DOHH2 (cell line): ENCODE results near the gene FBLN1.

ENCODE experiments used
- H3F3A ChIP-seq: fragments of 200-600 bp; sonication (generic), shearing (Covaris generic); 2 replicates; pipeline ENCODE4 v1.6.0; 2016; ENCODE audit warnings: antibody characterized with exemption, mild to moderate bottlenecking; ENCODE audit not compliant: control insufficient read depth, insufficient read depth
- H3K27ac ChIP-seq: fragments of 200-600 bp; sonication (generic); 2 replicates; pipeline ENCODE4 v1.5.1; 2014; ENCODE audit warnings: low read depth, mild to moderate bottlenecking, low read length, moderate library complexity
- H3K27me3 ChIP-seq: fragments of 200-600 bp; sonication (generic); 2 replicates; pipeline ENCODE4 v1.6.1; 2014; ENCODE audit warnings: mild to moderate bottlenecking, low read length, mixed read lengths; ENCODE audit not compliant: control insufficient read depth
- H3K36me3 ChIP-seq: fragments of 200-600 bp; sonication (generic); 2 replicates; pipeline ENCODE4 v1.6.1; 2014; ENCODE audit warnings: mild to moderate bottlenecking, low read length, moderate library complexity, mixed read lengths; ENCODE audit not compliant: control insufficient read depth
- H3K4me1 ChIP-seq: fragments of 200-600 bp; sonication (generic); 2 replicates; pipeline ENCODE4 v1.6.1; 2014; ENCODE audit warnings: mild to moderate bottlenecking, low read length, mixed read lengths; ENCODE audit not compliant: control insufficient read depth
- H3K4me2 ChIP-seq: fragments of 200-600 bp; sonication (generic); 2 replicates; pipeline ENCODE4 v1.6.0; 2014; ENCODE audit warnings: mild to moderate bottlenecking, low read length, moderate library complexity
- H3K4me3 ChIP-seq: fragments of 200-600 bp; sonication (generic); 2 replicates; pipeline ENCODE4 v1.5.1; 2014; ENCODE audit warnings: mild to moderate bottlenecking, low read length, mixed read lengths
- H3K79me2 ChIP-seq: fragments of 200-600 bp; sonication (generic); 2 replicates; pipeline ENCODE4 v1.6.1; 2014; ENCODE audit warnings: mild to moderate bottlenecking, low read length, mixed read lengths; ENCODE audit not compliant: control insufficient read depth
- H3K9me2 ChIP-seq: fragments of 200-600 bp; sonication (generic); replicated peaks from 2 replicates; pipeline ENCODE4 v1.6.1; 2014; ENCODE audit warnings: mild to moderate bottlenecking, low read length, mixed read lengths; ENCODE audit not compliant: control insufficient read depth
- H3K9me3 ChIP-seq: fragments of 200-600 bp; sonication (generic); 2 replicates; pipeline ENCODE4 v1.6.1; 2014; ENCODE audit warnings: antibody characterized with exemption, low read length, mixed read lengths; ENCODE audit not compliant: control insufficient read depth, insufficient read depth
- H4K20me1 ChIP-seq: fragments of 200-600 bp; sonication (generic); 2 replicates; pipeline ENCODE4 v1.6.0; 2014; ENCODE audit warnings: low read depth, mild to moderate bottlenecking, antibody characterized with exemption, low read length, moderate library complexity; ENCODE audit not compliant: control insufficient read depth, insufficient read depth
- CTCF ChIP-seq: fragments of 200-600 bp; sonication (generic); IDR thresholded peaks from one replicate; pipeline ENCODE4 v1.5.1; 2014; ENCODE audit warnings: antibody characterized with exemption, mild to moderate bottlenecking, low read depth, low read length; ENCODE audit not compliant: poor library complexity, severe bottlenecking
- EZH2phosphoT487 ChIP-seq: fragments of 200-600 bp; sonication (generic); IDR thresholded peaks from 2 replicates; pipeline ENCODE4 v1.6.1; 2017; ENCODE audit warnings: borderline replicate concordance, mild to moderate bottlenecking, antibody characterized with exemption, low read length, moderate library complexity, mixed read lengths

Gene FBLN1

GRCh38 chr22:45521178-45521577 is 18.5 kb downstream of the FBLN1 start:
- Histone ChIP-seq H3K4me3 (no peak overlapping the region), H3K4me1 (no peaks in the 10 kb centered on the region), H3K36me3 (no peaks in the 10 kb centered on the region), H3K4me2 (no peak overlapping the region), H4K20me1 (no peaks in the 10 kb centered on the region), H3K27me3 (peaks cover 10% of the 10 kb centered on the region), H3F3A (no peaks in the 10 kb centered on the region), H3K9me3 (no peaks in the 10 kb centered on the region), H3K27ac (no peak overlapping the region), H3K79me2 (no peaks in the 10 kb centered on the region), H3K9me2 (no peaks in the 10 kb centered on the region)
- TF ChIP-seq EZH2phosphoT487 (no peak), CTCF (no peak)

DNA sequence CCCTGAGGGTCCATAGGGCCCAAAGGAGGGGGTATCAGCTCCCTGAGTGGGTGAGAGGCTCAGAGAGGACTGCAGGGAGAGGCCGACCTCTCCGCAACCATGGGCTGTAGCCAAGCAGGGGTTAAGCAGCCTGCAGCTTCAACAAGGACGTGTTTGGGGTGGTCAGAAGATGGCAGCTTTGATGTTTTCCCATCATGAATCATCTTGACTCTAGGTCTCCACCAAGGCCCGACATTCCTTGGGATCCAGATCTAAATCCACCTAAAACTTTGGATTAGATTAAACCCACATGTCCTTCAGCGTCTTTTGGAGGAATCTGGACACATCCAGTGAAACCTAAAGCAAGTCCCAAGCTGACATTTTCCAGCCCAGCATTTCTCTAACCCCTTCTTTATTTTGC is 19.8 kb downstream of the FBLN1 start:
- peaks cover 12% of the 10 kb centered on the region for H3K27me3 ChIP-seq
- no peak overlapping the region for H3K27ac ChIP-seq
- no peaks in the 10 kb centered on the region for H3K36me3 ChIP-seq
- no peaks in the 10 kb centered on the region for H3K4me1 ChIP-seq
- H3K4me3 ChIP-seq = no peak overlapping the region
- TF ChIP-seq CTCF (no peak), EZH2phosphoT487 (no peak)
- no peaks in the 10 kb centered on the region for H3K9me2 ChIP-seq
- no peaks in the 10 kb centered on the region for H3F3A ChIP-seq
- no peak overlapping the region for H3K4me2 ChIP-seq
- H3K79me2 ChIP-seq = no peaks in the 10 kb centered on the region
- H4K20me1 ChIP-seq = no peaks in the 10 kb centered on the region
- H3K9me3 ChIP-seq = no peaks in the 10 kb centered on the region

DNA sequence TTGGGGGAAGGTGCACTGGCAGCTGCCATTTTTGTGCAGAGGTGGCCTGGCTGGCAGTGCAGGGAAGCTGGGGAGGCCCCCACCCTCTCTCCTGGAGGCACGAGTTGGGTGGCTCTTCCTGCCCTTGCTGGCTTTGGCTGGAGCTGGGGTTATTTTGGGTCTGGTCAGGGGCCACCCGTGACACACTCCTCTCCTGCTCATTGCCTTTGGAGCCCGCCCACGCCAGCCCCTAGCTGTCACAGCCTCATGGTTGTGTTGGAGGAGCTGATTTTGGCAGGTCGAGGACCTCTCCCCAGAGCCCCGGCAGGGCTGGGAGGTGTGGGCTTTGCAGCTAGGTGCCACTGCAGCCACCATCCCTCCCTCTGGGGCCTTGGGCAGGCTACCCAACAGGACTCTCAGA is 21.5 kb downstream of the FBLN1 start:
- H3K9me3 ChIP-seq = no peaks in the 10 kb centered on the region
- no peaks in the 10 kb centered on the region for H3F3A ChIP-seq
- H3K27me3 ChIP-seq = peaks cover 12% of the 10 kb centered on the region
- no peaks in the 10 kb centered on the region for H3K4me1 ChIP-seq
- no peak overlapping the region for H3K27ac ChIP-seq
- no peaks in the 10 kb centered on the region for H3K79me2 ChIP-seq
- H3K36me3 ChIP-seq = no peaks in the 10 kb centered on the region
- H3K9me2 ChIP-seq = no peaks in the 10 kb centered on the region
- H3K4me2 ChIP-seq = no peak overlapping the region
- no peaks in the 10 kb centered on the region for H4K20me1 ChIP-seq
- H3K4me3 ChIP-seq = no peak overlapping the region
- TF ChIP-seq EZH2phosphoT487 (no peak), CTCF (no peak)

GRCh38 chr22:45524966-45525365 is 22.3 kb downstream of the FBLN1 start:
- TF ChIP-seq EZH2phosphoT487 = no peak
- TF ChIP-seq CTCF = no peak
- Histone ChIP-seq H3K36me3 (no peaks in the 10 kb centered on the region), H3K79me2 (no peaks in the 10 kb centered on the region), H3K9me2 (no peaks in the 10 kb centered on the region), H3K4me3 (no peak overlapping the region), H3K27me3 (peaks cover 12% of the 10 kb centered on the region), H3K4me1 (no peaks in the 10 kb centered on the region), H3K9me3 (no peaks in the 10 kb centered on the region), H3F3A (no peaks in the 10 kb centered on the region), H4K20me1 (no peaks in the 10 kb centered on the region), H3K4me2 (no peak overlapping the region), H3K27ac (no peak overlapping the region)
